MM.1S (cell line): Measurements from ENCODE around the gene RGS8.

Experiments used
- CTCF ChIP-seq: fragments of 300-600 bp; sonication (generic); IDR thresholded peaks from 2 replicates; pipeline ENCODE4 v1.5.1; 2016; ENCODE audit warnings: antibody characterized with exemption, low read length, mixed read lengths
- EZH2 ChIP-seq: fragments of 300-600 bp; sonication (generic); optimal IDR thresholded peaks from 2 replicates; pipeline ENCODE3; 2017; ENCODE audit warnings: low read depth, mild to moderate bottlenecking, antibody characterized with exemption, low read length, mixed read lengths

GRCh38 chr1:182662121-182662890 lies 22.1 kb downstream of the RGS8 start:
- TF ChIP-seq CTCF = no peak
- no peak for TF ChIP-seq EZH2
